GM21723 (cell line): Measurements from ENCODE around the gene PARD3B.

Experiments
- ATAC-seq: cut with Tn5 transposase; IDR thresholded peaks from one replicate; pipeline ENCODE4 v1.9.1; 2021; ENCODE audit warnings: mild to moderate bottlenecking, moderate library complexity; ENCODE audit not compliant: unreplicated experiment

PARD3B gene

GRCh38 chr2:205570648-205571047, 1025.4 kb downstream of the PARD3B start:
- ATAC-seq: no peak

DNA sequence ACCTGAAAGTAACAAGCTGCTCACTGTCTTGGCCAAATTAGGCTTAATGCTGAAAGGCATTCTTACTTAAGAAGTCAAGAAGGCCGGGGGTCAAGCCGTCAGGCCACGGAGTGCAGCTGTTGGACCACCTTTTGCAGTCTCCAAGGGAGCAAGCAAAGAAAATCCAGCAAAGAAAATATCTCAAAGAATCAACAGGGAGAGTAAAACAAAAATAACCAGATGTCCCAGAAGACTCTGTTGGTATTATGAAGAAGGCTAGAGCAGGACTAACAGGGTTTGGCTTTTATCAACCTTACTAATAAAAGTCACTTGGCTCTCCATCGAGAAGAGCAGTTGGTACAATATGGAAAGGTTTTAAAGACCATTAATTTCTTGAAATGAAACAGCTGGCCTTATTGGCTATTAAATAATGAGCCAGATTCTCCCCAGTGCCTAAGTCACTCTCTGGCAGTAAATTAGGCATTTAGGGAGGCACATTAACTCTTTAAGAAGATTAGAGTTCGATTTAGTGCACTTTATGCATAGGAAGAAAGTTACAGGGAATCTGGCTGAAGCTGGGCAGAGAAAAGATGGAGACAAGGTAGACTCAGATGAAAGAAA, 1026.2 kb downstream of the PARD3B start:
- ATAC-seq: no peak

- ATAC-seq: no peak
These were observed 1028.7 kb downstream of the PARD3B start for GRCh38 chr2:205574001-205574400.

DNA sequence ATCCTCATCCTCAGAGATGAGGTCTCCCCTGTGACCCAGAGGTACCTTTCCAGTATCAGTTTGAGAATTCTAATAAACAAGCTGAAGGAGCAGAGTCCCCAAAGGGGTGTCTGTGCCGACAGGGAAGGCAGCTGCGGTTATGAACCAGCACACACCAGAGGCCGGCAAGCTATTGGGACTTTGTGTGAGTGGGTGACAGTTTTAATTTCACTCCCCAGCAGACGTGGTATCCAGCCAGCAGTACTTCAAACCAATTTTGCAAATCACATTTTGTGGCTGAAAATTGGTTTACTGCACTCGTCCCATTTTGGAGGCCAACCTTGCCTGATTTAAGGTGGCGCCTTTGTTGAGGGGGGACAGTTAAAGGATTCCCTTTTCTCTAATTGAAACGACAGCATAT, 1034.1 kb downstream of the PARD3B start:
- ATAC-seq: no peak

DNA sequence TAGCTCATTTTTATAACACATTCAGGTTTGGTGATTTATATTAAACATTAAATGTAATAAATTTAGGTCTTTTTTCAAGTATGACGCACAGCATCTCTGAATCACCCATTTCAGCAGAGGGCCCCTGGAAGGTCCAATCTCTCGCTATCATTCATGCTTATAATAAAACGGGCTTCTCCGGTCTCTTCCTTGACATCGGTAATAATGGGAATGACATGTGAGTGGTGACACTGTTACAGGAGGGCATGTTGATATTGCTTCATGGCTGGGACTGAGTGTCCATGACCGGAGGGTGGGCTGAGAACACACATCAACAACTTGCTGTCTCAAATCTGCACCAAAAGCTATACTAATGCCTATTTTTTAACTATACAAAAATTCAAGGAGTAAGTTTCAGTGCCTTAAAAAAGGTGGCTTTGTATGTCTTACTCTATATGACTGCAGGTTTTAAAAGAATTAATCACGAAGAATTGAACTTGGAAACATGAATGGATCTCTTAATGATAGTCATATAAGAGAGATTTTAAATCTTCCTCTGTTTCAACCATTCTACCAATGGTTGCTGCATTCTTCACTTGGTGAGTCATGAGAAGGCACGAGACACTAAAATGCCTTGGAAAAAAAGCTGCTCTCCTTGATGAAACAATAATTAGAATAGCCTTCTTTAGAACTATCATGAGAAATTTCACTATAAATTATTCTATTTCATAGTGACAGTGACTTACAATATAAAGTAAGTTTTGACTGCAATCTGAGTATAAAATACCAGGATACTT, 1035.1 kb downstream of the PARD3B start:
- ATAC-seq: no peak

GRCh38 chr2:205582366-205582765, 1037.1 kb downstream of the PARD3B start:
- no peak for ATAC-seq

GRCh38 chr2:205585449-205586383, 1040.4 kb downstream of the PARD3B start:
- no peak for ATAC-seq

- ATAC-seq: no peak
These were observed 1041.4 kb downstream of the PARD3B start for GRCh38 chr2:205586626-205587025.

DNA sequence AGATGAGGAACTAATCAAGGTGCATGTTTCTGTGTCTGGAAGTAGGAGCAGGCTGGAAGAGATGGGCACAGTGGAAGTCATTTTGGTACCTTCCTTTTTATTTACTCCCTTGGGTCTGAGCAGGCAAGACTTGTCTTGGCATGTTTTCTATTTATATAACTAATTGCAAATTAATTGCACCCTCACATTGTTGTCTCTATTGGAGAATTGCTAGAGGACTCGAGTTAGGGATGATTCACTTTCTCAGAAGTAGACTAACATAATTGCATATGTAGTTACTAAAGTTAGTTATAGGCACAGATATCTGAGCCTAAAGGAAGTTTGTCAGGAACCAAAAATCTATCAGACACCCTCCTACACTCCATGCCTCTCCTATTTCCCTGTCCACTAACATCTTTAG, 1044.2 kb downstream of the PARD3B start:
- ATAC-seq: no peak

DNA sequence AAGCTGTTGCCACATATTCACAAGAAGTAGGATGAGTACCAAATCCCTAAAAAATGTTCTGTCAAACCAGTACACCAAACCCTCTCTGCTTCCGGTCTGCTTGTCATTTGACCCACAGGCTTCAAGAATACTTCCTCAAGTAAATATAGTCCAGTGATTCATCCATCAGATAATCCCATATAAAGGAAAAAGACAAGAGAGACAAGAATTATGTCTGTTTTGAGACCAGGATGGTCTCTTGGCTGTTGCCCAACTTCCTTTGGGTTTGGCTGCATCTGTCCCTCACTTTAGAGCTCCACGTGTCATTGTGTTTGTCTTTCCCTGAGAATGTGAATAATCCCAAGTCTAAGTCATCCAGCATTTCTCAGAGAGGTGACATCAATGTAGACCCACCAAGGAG, 1045.5 kb downstream of the PARD3B start:
- ATAC-seq: no peak

GRCh38 chr2:205593891-205594290, 1048.6 kb downstream of the PARD3B start:
- ATAC-seq: no peak

GRCh38 chr2:205596581-205596980, 1051.3 kb downstream of the PARD3B start:
- ATAC-seq: no peak

DNA sequence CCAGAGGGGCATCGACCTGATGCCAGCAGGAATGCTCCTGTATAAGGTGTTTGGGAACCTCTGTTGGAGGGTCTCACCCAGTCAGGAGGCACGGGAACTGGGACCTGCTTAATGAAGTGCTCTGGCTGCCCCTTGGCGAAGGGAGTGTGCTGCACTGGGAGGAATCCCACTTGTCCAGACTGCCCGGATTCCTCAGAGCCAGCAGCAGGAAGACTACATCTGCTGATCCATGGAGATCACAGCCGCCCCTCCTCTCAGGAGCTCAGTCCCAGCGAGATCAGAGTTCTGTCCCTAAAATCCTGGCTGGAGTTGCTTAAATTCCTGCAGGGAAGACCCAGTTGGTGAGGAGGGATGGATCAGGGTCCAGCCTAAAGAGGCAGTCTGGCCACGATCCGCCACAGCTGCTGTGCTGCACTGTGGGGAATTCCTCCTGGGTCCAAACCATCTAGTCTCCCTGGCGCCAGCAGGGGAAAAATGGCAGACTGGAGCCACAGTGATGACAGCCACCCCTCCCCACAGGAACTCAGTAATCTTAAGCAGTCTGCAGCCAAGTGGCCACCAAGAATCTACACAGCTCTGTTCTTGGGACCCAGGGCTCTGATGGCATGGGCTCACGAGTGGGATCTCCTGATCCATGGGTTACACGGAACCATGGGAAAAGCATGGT, 1060.5 kb downstream of the PARD3B start:
- no peak for ATAC-seq

GRCh38 chr2:205607146-205607545, 1061.9 kb downstream of the PARD3B start:
- ATAC-seq: no peak

GRCh38 chr2:205609113-205609512, 1063.8 kb downstream of the PARD3B start:
- ATAC-seq: no peak

DNA sequence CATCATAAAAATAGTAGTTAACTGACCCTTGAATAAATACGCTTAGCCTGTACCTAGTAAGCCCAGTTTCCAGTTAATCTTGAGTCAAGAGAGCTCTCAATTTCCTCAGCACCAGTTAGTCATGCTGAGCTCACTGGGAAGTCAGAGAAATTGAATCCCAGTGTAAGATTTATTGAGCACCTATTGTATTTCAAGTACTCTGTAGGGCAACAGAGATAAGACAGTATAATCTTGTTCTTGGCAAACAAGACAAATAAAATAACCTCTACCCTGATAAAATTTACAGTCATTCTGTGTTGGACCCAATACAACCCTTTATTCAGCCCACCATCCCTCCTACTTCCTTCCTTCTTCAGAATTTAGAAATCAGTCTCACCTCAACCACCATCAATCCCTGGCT, 1065.2 kb downstream of the PARD3B start:
- no peak for ATAC-seq

DNA sequence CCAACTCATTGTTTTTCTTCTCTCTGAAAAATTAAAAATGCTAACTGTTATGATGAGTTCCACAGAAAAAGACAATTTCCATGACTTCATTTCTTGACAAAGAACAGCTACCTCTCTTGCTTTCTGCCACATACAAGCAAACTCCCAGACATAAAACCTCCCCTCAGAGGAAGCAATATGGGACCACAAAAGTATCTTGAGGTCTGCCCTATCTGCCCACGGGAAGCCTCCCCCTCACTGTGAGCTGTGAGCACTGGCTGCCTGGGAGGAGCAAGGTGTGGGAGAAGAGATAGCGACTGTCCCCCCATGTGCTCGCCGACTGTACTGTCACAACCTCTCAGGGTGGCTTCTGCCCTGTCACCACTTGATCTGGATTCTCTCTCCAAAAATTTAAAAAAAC, 1067.4 kb downstream of the PARD3B start:
- ATAC-seq: no peak

GRCh38 chr2:205613970-205614559, 1068.8 kb downstream of the PARD3B start:
- no peak for ATAC-seq

DNA sequence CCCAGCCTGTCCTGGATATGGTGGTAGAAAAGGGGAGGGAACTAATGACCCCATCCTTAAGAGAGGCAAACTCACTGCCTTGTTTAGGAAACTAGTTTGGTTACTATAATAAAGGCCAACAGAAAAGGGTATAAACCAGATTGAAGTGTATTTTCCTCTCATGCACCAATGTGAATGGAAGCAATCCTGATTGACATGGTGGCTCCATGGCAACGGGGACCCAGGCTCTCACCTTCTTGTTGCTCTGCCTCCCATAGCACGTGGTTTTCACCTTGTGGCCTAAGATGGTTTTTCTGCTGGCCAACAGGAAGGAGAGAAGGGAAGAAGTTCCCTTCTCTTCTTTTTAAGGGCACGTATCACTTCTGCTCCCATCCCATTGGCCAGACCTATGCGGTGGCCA, 1069.7 kb downstream of the PARD3B start:
- ATAC-seq: no peak

- ATAC-seq: no peak
These were observed 1072.6 kb downstream of the PARD3B start for GRCh38 chr2:205617905-205618304.

DNA sequence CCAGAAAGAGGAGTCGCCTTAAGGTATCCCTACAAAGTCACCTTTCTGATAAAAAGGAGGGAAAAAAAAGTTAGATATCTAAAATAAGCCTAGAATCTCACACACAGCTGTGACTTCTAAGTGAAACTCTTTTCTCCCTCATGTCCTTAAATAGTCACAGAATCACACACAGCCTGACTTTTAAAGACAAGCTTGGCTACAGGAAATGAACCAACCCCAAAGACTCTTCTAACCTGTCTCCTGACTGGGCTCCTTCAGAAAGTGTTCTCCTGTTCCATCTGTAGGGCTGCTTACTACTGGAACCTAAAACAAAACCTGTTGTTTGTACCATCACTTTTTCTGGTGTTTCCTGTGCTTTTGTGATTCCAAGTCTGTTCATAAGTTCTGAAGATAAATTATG, 1074.3 kb downstream of the PARD3B start:
- no peak for ATAC-seq
